ENCODE measurements around the gene JSRP1.

The JSRP1 gene

GRCh38 chr19:2252055-2252796 lies 4.0 kb downstream of the JSRP1 start:
- TF ChIP-seq SP1 (IDR thresholded peaks at IDR 0.05) (no peak), L3MBTL2 (conservative IDR thresholded peaks at IDR 0.05) (no peak), PKNOX1 (IDR thresholded peaks at IDR 0.05) (no peak), NFRKB (IDR thresholded peaks at IDR 0.05) (no peak), HDGF (IDR thresholded peaks at IDR 0.05; ENCODE audit: borderline replicate concordance) (no peak), FOXK2 (IDR thresholded peaks at IDR 0.05) (no peak), ELF4 (IDR thresholded peaks at IDR 0.05) (no peak), SUZ12 (IDR thresholded peaks at IDR 0.05) (no peak), FOXM1 (IDR thresholded peaks at IDR 0.05; ENCODE audit: borderline replicate concordance) (no peak), ZNF384 (IDR thresholded peaks at IDR 0.05) (no peak), LEF1 (IDR thresholded peaks at IDR 0.05; ENCODE audit: borderline replicate concordance) (no peak), BHLHE40 (IDR thresholded peaks at IDR 0.05; ENCODE audit: borderline replicate concordance) (no peak)
- POLR2A ChIA-PET = no interaction called here
- CTCF ChIA-PET = interaction anchor here (1.2 to 1.3 kb wide), 2 partner anchors 10 to 22 kb away, joined by 3 to 5 read pairs; no protein-coding TSS in a partner anchor
- no peak for DNase-seq (ENCODE audit: extremely low spot score)

- TF ChIP-seq FOXK2 (IDR thresholded peaks at IDR 0.05) (no peak), HDGF (IDR thresholded peaks at IDR 0.05; ENCODE audit: borderline replicate concordance) (no peak), BHLHE40 (IDR thresholded peaks at IDR 0.05; ENCODE audit: borderline replicate concordance) (no peak), ELF4 (IDR thresholded peaks at IDR 0.05) (no peak), CTBP1 (IDR thresholded peaks at IDR 0.05; ENCODE audit: borderline replicate concordance) (no peak), LEF1 (IDR thresholded peaks at IDR 0.05; ENCODE audit: borderline replicate concordance) (no peak), NFRKB (IDR thresholded peaks at IDR 0.05) (no peak), ZNF384 (IDR thresholded peaks at IDR 0.05) (no peak), ARNT (IDR thresholded peaks at IDR 0.05) (no peak), L3MBTL2 (conservative IDR thresholded peaks at IDR 0.05) (no peak), SUZ12 (IDR thresholded peaks at IDR 0.05) (no peak), SP1 (IDR thresholded peaks at IDR 0.05) (no peak), TARDBP (IDR thresholded peaks at IDR 0.05) (no peak), PKNOX1 (IDR thresholded peaks at IDR 0.05) (no peak), FOXM1 (IDR thresholded peaks at IDR 0.05; ENCODE audit: borderline replicate concordance) (no peak), FOXA1 (IDR thresholded peaks at IDR 0.05) (no peak)
- POLR2A ChIA-PET = no interaction called here
- CTCF ChIA-PET = no interaction called here
- DNase-seq (ENCODE audit: extremely low spot score) = no peak
Measured at GRCh38 chr19:2251106-2252054, 4.8 kb downstream of the JSRP1 start.

- no peak for DNase-seq (ENCODE audit: extremely low spot score)
- POLR2A ChIA-PET = no interaction called here
- no peak for TF ChIP-seq FOXM1 (IDR thresholded peaks at IDR 0.05; ENCODE audit: borderline replicate concordance)
- CTCF ChIA-PET = no interaction called here
Measured at GRCh38 chr19:2250766-2251105, 5.5 kb downstream of the JSRP1 start.

GRCh38 chr19:2249880-2250765 lies 6.1 kb downstream of the JSRP1 start:
- TF ChIP-seq FOXM1 (IDR thresholded peaks at IDR 0.05; ENCODE audit: borderline replicate concordance) = no peak
- TF ChIP-seq FOXA1 (IDR thresholded peaks at IDR 0.05) = no peak
- DNase-seq (ENCODE audit: extremely low spot score) = no peak
- ChIA-PET POLR2A (interaction anchor here (1.1 to 1.6 kb wide), 2 partner anchors 8 to 11 kb away, joined by 4 read pairs; no protein-coding TSS in a partner anchor), CTCF (no interaction called here)

- ChIA-PET CTCF (no interaction called here), POLR2A (interaction anchor here (1.1 to 1.6 kb wide), 2 partner anchors 9 to 10 kb away, joined by 4 read pairs; no protein-coding TSS in a partner anchor)
- TF ChIP-seq FOXA1 (IDR thresholded peaks at IDR 0.05) (no peak), ZNF384 (IDR thresholded peaks at IDR 0.05) (no peak), BHLHE40 (IDR thresholded peaks at IDR 0.05; ENCODE audit: borderline replicate concordance) (no peak), SP1 (IDR thresholded peaks at IDR 0.05) (no peak)
- DNase-seq (ENCODE audit: extremely low spot score) = no peak
Measured at GRCh38 chr19:2249010-2249866, 7.0 kb downstream of the JSRP1 start, which contains the start of gene AMH. TSS of gene AMH (plus strand) at chr19:2249323. CDS start at chr19:2249333, 10 bp downstream.

Data from HEK293T (cell line).